Pancreas (tissue), 10 donors: ENCODE measurements around the gene LAMB1. TPM values are rescaled to one million over a fixed set of nuclear protein-coding genes. Genes with fewer than 3 reads are reported as not detected.

Source experiments
- ATAC-seq, 4 donors: fragments of 200-7000 bp; cut with Tn5 transposase; one replicate each; pipeline versions ENCODE4 v1.8.0 to v1.9.1; 2020; ENCODE audit warnings: mild to moderate bottlenecking in 4 of 4, moderate library complexity in 4 of 4
- DNase-seq, 6 donors: peaks; one replicate each; pipeline ENCODE4 v3.0.0-alpha.2; 2020
- FAIRE-seq: peaks from 2 replicates; lab custom pipeline; 2012; peaks lifted over from hg19 to GRCh38; lab: Jason Lieb, UNC
- H3K27ac ChIP-seq, 4 donors: fragments of 200-600 bp; sonication (generic); 1 replicate in 3 of 4; 2 replicates in 1 of 4; pipeline versions ENCODE4 v1.5.0 to v1.8.0; 2020
- H3K27me3 ChIP-seq, 4 donors: fragments of 200-600 bp; one replicate each; pipeline ENCODE4 v1.8.0; 2021
- H3K36me3 ChIP-seq, 3 donors: fragments of 200-600 bp; sonication (generic) in 1 of 3; one replicate each; pipeline versions ENCODE4 v1.5.0 to v1.8.0; 2020 to 2021
- H3K4me1 ChIP-seq, 3 donors: fragments of 200-600 bp; one replicate each; pipeline ENCODE4 v1.8.0; 2021
- H3K4me3 ChIP-seq, 4 donors: fragments of 200-600 bp; sonication (generic) in 2 of 4; one replicate each; pipeline versions ENCODE4 v1.5.0 to v1.8.0; 2020 to 2021
- H3K9me3 ChIP-seq, 4 donors: fragments of 200-600 bp; one replicate each; pipeline ENCODE4 v1.8.0; 2021
- WGBS, 2 donors: extraction: QIAGEN DNeasy Blood & Tissue Kit; methylation state at CpG; one replicate each; pipeline ENCODE4 v1.1.7; 2013; 5-methylcytosine and 5-hydroxymethylcytosine counted together
- intact Hi-C, 3 donors: fragments of 100-400 bp; cut with DNase I; formaldehyde crosslinking; loops; one replicate each; pipeline versions ENCODE4 v1.11.1 to v1.14.2; 2022
- polyA plus RNA-seq, 2 donors: library from polyadenylated mRNA; stranded (reverse); fragments of 200-250 nt; gene quantifications; one replicate each; pipeline ENCODE4 v1.2.3, GENCODE V29; 2013
- total RNA-seq, 6 donors: library from RNA; stranded (reverse); fragmentation: NEBNext Ultra II Directional in 4 of 6; extraction: Animal tissue kit (Norgen Biotek cat#: 25700) in 4 of 6; gene quantifications; one replicate each; pipeline versions ENCODE4 v1.2.1 to v1.2.4, GENCODE V29; 2021 to 2023
- TF ChIP-seq, protein P1 (sequence below), 4 donors: fragments of 200-600 bp; sonication (generic) in 3 of 4; IDR thresholded peaks; one replicate each; pipeline versions ENCODE4 v1.5.0 to v1.8.0; 2021; ENCODE audit warnings: antibody characterized with exemption in 4 of 4
- donor health status: healthy with polysubstance abuse.
- donor health status: DM: no; HTN: no; CAD: no; lungs with moderate emphysema.
- donor health status: DM: no; HTN: no; CAD: no.
- donor health status: control.
- donor health status: control.
- donor health status: Bipolar disorder and iron deficiency.
- donor health status: DM: yes; HTN: yes; CAD: no.
- donor health status: DM: no; HTN: no; CAD: no.
- donor health status: DM: no; HTN: no; CAD: no.
- donor health status: DM: yes; HTN: yes; CAD: no.

The LAMB1 gene
- total and polyA plus RNA-seq, 8 donors, result 25.5 to 169 (median 106) TPM

DNA sequence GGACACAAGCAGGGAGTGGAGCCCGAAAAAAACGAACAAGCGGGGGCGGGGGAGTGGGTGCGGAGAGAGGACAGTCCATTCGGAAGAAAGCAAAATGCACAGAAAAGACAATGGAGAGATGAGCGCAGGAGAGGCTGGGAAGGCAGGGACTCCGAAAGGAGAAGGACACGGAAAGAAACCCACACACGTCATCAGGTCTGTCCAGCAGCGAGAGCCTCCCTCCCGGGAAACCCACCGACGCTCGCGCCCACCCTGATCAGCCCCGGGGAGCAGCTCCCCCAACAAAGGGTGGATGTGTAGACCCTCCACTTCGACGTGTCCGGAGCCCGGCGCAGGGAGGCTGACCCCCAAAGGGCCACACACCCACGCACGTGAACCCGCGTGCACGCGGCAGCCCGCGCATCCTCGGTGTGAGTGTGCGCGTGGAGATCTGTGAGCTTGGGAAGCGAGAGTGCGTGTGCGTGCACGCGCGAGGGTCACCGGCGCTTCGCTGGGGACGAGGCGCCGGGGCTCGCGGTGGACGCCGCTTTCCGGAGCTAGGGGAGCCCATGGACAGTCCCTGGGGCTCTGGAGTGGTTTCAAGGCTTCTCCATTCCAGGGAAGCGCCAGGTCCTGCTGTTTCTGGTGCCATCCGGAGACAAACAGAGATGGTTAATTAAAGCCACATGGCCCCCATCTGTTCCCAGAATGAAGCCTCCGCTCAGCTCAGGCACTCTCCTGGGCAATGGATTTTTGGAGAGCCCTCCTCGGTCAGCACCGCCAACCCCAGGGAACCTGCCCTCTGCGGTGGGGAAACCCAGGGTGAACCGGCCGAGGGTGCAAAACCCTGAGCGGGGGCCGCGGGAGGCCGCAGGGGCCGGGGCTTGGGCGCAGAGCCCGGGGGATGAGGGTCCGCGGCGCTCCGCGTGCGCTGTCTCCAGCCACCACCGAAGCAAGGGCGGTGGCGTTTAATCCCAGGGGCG is 916 bp downstream of the LAMB1 start:
- 1 to 3% methylated on average over 72 to 75 of the region's 75 CpGs for WGBS, 2 donors
- intact Hi-C loops, result no loop called here
- Histone ChIP-seq H3K27ac (peak overlapping the region; percentile 60 to 85 (median 70)), H3K4me3 (peak overlapping the region; percentile 53 to 82 (median 67)), H3K27me3 (no peaks in the 10 kb centered on the region), H3K4me1 (peaks cover 0 to 26% (median 24%) of the 10 kb centered on the region in 3 donors), H3K9me3 (no peaks in the 10 kb centered on the region), H3K36me3 (no peaks in the 10 kb centered on the region)
- DNase-seq (peak in 4 of 6 donors; percentile 36 to 77 (median 50)), FAIRE-seq (no peak), ATAC-seq (peak; percentile 27 to 47 (median 40))
- TF ChIP-seq, protein P1, sequence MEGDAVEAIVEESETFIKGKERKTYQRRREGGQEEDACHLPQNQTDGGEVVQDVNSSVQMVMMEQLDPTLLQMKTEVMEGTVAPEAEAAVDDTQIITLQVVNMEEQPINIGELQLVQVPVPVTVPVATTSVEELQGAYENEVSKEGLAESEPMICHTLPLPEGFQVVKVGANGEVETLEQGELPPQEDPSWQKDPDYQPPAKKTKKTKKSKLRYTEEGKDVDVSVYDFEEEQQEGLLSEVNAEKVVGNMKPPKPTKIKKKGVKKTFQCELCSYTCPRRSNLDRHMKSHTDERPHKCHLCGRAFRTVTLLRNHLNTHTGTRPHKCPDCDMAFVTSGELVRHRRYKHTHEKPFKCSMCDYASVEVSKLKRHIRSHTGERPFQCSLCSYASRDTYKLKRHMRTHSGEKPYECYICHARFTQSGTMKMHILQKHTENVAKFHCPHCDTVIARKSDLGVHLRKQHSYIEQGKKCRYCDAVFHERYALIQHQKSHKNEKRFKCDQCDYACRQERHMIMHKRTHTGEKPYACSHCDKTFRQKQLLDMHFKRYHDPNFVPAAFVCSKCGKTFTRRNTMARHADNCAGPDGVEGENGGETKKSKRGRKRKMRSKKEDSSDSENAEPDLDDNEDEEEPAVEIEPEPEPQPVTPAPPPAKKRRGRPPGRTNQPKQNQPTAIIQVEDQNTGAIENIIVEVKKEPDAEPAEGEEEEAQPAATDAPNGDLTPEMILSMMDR (IDR thresholded peaks at IDR 0.05), result no peak

DNA sequence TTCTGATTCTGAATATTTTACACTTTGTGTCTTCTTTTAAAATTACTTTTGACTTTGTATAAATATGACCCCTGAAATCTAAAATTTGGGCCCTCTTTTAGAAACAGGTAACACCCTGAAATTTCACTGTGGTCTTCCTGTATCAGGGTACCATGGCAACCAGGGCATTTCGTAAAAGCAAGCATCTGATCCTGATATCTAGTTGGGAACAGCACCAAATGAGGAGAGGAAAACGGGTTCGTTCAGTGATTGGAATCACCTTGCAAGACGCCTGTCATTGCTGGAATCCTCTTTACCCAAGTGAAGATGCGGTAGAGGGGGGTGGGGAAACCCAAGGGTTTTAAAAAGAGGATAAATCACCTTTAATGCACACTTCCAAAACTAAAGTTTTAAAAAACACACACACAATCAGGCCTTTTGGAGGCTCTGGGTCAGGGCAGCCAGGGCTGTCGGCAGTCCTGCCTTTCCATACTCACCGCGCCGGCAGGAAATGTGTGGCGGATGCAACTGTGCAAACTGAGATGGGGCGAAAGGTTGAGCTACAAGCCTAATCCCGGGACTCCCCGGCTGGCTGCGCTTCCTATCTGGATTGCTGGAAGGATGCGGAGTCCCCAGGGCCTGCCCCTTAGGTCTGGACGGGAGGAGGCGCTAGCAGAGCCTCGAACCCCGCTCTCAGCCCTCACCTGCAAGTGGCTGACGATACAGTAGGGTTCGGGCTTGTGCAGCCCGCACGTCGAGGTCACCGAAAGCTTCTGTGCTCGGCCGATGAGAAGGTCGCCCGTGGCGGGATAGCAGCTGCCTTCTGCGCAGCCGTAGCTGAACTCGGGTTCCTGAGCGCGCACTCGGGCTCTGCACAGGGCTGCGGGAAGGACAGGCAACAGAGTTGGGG is 1.8 kb downstream of the LAMB1 start:
- peak; percentile 19 to 78 (median 46) for DNase-seq
- TF ChIP-seq, protein P1 (IDR thresholded peaks at IDR 0.05), result no peak
- H3K9me3 ChIP-seq, result no peaks in the 10 kb centered on the region
- 29 to 31% methylated on average over 37 of the region's 37 CpGs for WGBS, 2 donors
- peak overlapping the region in 3 of 4 donors; percentile 33 to 85 (median 65) for H3K27ac ChIP-seq
- peaks cover 0 to 30% (median 26%) of the 10 kb centered on the region in 3 donors for H3K4me1 ChIP-seq
- peak overlapping the region; percentile 53 to 82 (median 67) for H3K4me3 ChIP-seq
- H3K36me3 ChIP-seq, result no peaks in the 10 kb centered on the region
- H3K27me3 ChIP-seq, result no peaks in the 10 kb centered on the region
- ATAC-seq, result peak; percentile 19 to 39 (median 31)
- intact Hi-C loops, result no loop called here
- no peak for FAIRE-seq

DNA sequence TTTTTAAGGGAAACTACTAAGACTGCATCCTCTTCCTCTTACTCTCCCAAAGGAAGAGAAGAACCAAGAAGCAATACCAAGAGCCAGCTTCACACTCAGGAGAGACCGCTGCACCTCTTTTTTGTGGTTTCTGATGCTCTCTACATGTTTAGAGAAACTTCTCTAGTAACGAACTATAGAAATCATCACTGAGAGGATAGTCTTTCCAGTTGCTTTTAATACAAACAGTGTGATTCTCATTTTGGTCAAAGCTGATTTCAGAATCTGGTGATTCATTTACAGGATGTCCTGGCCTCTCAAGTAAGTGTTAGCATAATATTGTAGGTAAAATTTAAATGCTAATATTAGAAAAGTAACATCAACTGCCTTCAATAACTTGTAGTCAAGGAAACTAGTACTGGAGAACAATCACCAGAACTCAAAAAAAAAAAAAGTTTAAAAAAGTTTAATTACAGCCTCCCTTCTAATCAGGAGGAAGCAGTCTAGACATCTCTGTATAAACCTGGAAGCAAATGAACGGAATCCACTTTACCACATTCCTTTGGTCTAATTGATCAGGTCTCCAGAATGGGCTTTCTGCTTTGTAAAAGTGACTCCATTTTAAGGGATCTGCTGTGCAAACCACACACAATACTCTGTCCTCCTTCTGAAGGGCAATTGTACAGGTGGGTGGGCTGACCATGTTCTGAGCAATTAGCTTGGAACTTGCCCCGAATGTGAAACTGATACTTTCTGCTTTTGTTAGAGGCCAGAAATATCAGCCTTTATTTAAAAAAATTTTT is 3.0 kb downstream of the LAMB1 start:
- no peak for ATAC-seq

More for the DNA sequence above, 3.0 kb downstream of the LAMB1 start:
- WGBS, 2 donors, result 79 to 83% methylated on average over 4 of the region's 4 CpGs
- H3K36me3 ChIP-seq, result no peaks in the 10 kb centered on the region
- TF ChIP-seq, protein P1 (IDR thresholded peaks at IDR 0.05), result no peak
- H3K27me3 ChIP-seq, result no peaks in the 10 kb centered on the region
- no peak for FAIRE-seq
- DNase-seq, result no peak
- peak overlapping the region in 2 of 4 donors; percentile 24 to 37 for H3K27ac ChIP-seq
- H3K4me1 ChIP-seq, result peaks cover 5 to 39% (median 28%) of the 10 kb centered on the region in 3 donors
- H3K9me3 ChIP-seq, result no peaks in the 10 kb centered on the region
- H3K4me3 ChIP-seq, result peak overlapping the region in 1 of 4 donors; percentile 82
- intact Hi-C loops, result no loop called here
